SU-DHL-6 (cell line): ENCODE measurements around the gene PNMA8C.

ENCODE experiments used
- H2AFZ ChIP-seq: fragments of 200-600 bp; sonication (generic); 2 replicates; pipeline ENCODE4 v1.6.1; 2014; ENCODE audit warnings: low read depth, mild to moderate bottlenecking, moderate library complexity, mixed read lengths, antibody characterized with exemption, low read length; ENCODE audit not compliant: severe bottlenecking
- H3F3A ChIP-seq: fragments of 200-600 bp; shearing (Covaris generic); 2 replicates; pipeline ENCODE4 v1.6.0; 2016; ENCODE audit warnings: antibody characterized with exemption, mild to moderate bottlenecking; ENCODE audit not compliant: insufficient read depth
- H3K27ac ChIP-seq: fragments of 200-600 bp; sonication (generic); 2 replicates; pipeline ENCODE4 v1.5.1; 2016; ENCODE audit warnings: low read depth, mild to moderate bottlenecking, low read length, moderate library complexity, mixed read lengths
- H3K27me3 ChIP-seq: fragments of 200-600 bp; sonication (generic), shearing (Covaris generic); 2 replicates; pipeline ENCODE4 v1.6.0; 2014; ENCODE audit warnings: mild to moderate bottlenecking, low read length
- H3K36me3 ChIP-seq: fragments of 200-600 bp; sonication (generic); 2 replicates; pipeline ENCODE4 v1.6.1; 2014; ENCODE audit warnings: mild to moderate bottlenecking, low read length, mixed read lengths
- H3K4me2 ChIP-seq: fragments of 300-600, 200-600 bp; shearing (Covaris generic), sonication (generic); 2 replicates; pipeline ENCODE4 v1.6.0; 2014; ENCODE audit warnings: low read length, low read depth, mild to moderate bottlenecking; ENCODE audit not compliant: poor library complexity, severe bottlenecking
- H3K4me3 ChIP-seq: fragments of 200-600 bp; sonication (generic); 2 replicates; pipeline ENCODE4 v1.5.1; 2014; ENCODE audit warnings: antibody characterized with exemption, low read length, mild to moderate bottlenecking, mixed read lengths; ENCODE audit not compliant: insufficient read depth, poor library complexity, severe bottlenecking
- H3K79me2 ChIP-seq: fragments of 200-600 bp; sonication (generic); 2 replicates; pipeline ENCODE4 v1.6.1; 2014; ENCODE audit warnings: mild to moderate bottlenecking, low read length, moderate library complexity; ENCODE audit not compliant: insufficient read depth
- H3K9ac ChIP-seq: fragments of 200-600 bp; sonication (generic); 2 replicates; pipeline ENCODE4 v1.7.0; 2014; ENCODE audit warnings: mild to moderate bottlenecking, low read length
- H3K9me2 ChIP-seq: fragments of 200-600 bp; sonication (generic); replicated peaks from 2 replicates; pipeline ENCODE4 v1.6.1; 2014; ENCODE audit warnings: low read length; ENCODE audit not compliant: insufficient read depth
- H3K9me3 ChIP-seq: fragments of 200-600 bp; sonication (generic); 2 replicates; pipeline ENCODE4 v1.6.1; 2014; ENCODE audit warnings: low read length, mixed read lengths; ENCODE audit not compliant: insufficient read depth
- H4K20me1 ChIP-seq: fragments of 200-600 bp; sonication (generic); 2 replicates; pipeline ENCODE4 v1.6.1; 2014; ENCODE audit warnings: low read depth, mild to moderate bottlenecking, antibody characterized with exemption, low read length, moderate library complexity, mixed read lengths
- CTCF ChIP-seq: fragments of 200-600 bp; sonication (generic); IDR thresholded peaks from one replicate; pipeline ENCODE4 v1.5.1; 2017; ENCODE audit warnings: antibody characterized with exemption, mild to moderate bottlenecking, low read length, moderate library complexity; ENCODE audit not compliant: insufficient read depth, poor library complexity, severe bottlenecking
- EZH2phosphoT487 ChIP-seq: fragments of 200-600 bp; sonication (generic), shearing (Covaris generic); conservative IDR thresholded peaks from 2 replicates; pipeline ENCODE4 v1.6.1; 2018; ENCODE audit warnings: mild to moderate bottlenecking, antibody characterized with exemption, low read length, moderate library complexity, mixed read lengths

PNMA8C gene

GRCh38 chr19:46452186-46452585 lies 23.4 kb upstream of the PNMA8C start:
- H3K27ac ChIP-seq: peak overlapping the region; percentile 70
- no peak for TF ChIP-seq EZH2phosphoT487
- TF ChIP-seq CTCF: no peak
- peaks cover 9% of the 10 kb centered on the region for H3F3A ChIP-seq
- peaks cover 9% of the 10 kb centered on the region; the same call in 1 of the 2 replicates for H3K79me2 ChIP-seq
- 0 out of 2 replicates have a peak, but pooled peaks cover 7% of the 10 kb centered on the region for H3K36me3 ChIP-seq
- H3K27me3 ChIP-seq: no peaks in the 10 kb centered on the region
- no peak overlapping the region for H2AFZ ChIP-seq
- H4K20me1 ChIP-seq: no peaks in the 10 kb centered on the region
- H3K9ac ChIP-seq: peak overlapping the region; percentile 6; the same call in 1 of the 2 replicates
- H3K4me3 ChIP-seq: no peak overlapping the region
- H3K9me2 ChIP-seq: no peaks in the 10 kb centered on the region
- H3K4me2 ChIP-seq: no peak overlapping the region
- no peaks in the 10 kb centered on the region for H3K9me3 ChIP-seq

GRCh38 chr19:46451352-46451751 lies 22.6 kb upstream of the PNMA8C start:
- H4K20me1 ChIP-seq: no peaks in the 10 kb centered on the region
- no peak overlapping the region for H3K4me3 ChIP-seq
- TF ChIP-seq CTCF: no peak
- no peak for TF ChIP-seq EZH2phosphoT487
- H3K27me3 ChIP-seq: no peaks in the 10 kb centered on the region
- H3K36me3 ChIP-seq: 0 out of 2 replicates have a peak, but pooled peaks cover 7% of the 10 kb centered on the region
- peaks cover 9% of the 10 kb centered on the region; the same call in 1 of the 2 replicates for H3K79me2 ChIP-seq
- H2AFZ ChIP-seq: no peak overlapping the region
- H3K9ac ChIP-seq: peak overlapping the region; percentile 11
- H3F3A ChIP-seq: peaks cover 9% of the 10 kb centered on the region
- H3K9me3 ChIP-seq: no peaks in the 10 kb centered on the region
- H3K9me2 ChIP-seq: no peaks in the 10 kb centered on the region
- peak overlapping the region; percentile 41 for H3K4me2 ChIP-seq
- H3K27ac ChIP-seq: peak overlapping the region; percentile 70

- Histone ChIP-seq H4K20me1 (no peaks in the 10 kb centered on the region), H3K79me2 (peaks cover 9% of the 10 kb centered on the region; the same call in 1 of the 2 replicates), H3K4me2 (peak overlapping the region; percentile 41), H3K9ac (peak overlapping the region; percentile 11), H3F3A (peaks cover 9% of the 10 kb centered on the region), H3K4me3 (no peak overlapping the region), H3K36me3 (0 out of 2 replicates have a peak, but pooled peaks cover 7% of the 10 kb centered on the region), H2AFZ (no peak overlapping the region), H3K27ac (peak overlapping the region; percentile 70), H3K9me2 (no peaks in the 10 kb centered on the region), H3K9me3 (no peaks in the 10 kb centered on the region), H3K27me3 (no peaks in the 10 kb centered on the region)
- TF ChIP-seq CTCF (no peak), EZH2phosphoT487 (no peak)
Observed at GRCh38 chr19:46450737-46451136, 22.0 kb upstream of the PNMA8C start.
